GM21515 (cell line): ENCODE data around the gene LIMCH1.

Experiments used
- ATAC-seq: cut with Tn5 transposase; IDR thresholded peaks from one replicate; pipeline ENCODE4 v1.9.1; 2021; ENCODE audit not compliant: unreplicated experiment

LIMCH1 gene

GRCh38 chr4:41530741-41531140 lies 7.2 kb upstream of the LIMCH1 start:
- ATAC-seq = no peak

- ATAC-seq = no peak
Measured at GRCh38 chr4:41532336-41532735, 5.6 kb upstream of the LIMCH1 start.

GRCh38 chr4:41532882-41533281 lies 5.1 kb upstream of the LIMCH1 start:
- no peak for ATAC-seq

DNA sequence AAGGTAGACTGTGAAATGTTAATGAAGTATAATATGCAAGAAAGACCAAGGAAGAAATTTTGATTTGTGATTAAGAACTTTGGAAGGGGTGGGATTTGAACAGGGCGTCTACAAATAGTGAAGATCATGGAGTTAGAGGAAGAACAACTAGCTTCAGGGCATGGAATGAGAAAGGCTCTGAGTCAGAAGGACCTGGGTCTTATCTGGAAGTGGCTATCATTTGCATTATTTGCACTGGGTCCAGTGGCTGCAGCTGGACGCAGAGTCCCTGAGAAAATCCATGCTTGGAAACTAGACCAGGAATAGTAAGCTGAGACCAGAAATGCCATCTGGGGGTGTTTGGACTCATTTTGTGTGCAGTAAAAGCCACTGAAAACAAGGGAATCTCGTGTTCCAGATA lies 4.3 kb upstream of the LIMCH1 start:
- ATAC-seq = no peak

GRCh38 chr4:41534404-41534803 lies 3.6 kb upstream of the LIMCH1 start:
- ATAC-seq = no peak

- no peak for ATAC-seq
Measured at GRCh38 chr4:41535911-41536371, 2.0 kb upstream of the LIMCH1 start.

DNA sequence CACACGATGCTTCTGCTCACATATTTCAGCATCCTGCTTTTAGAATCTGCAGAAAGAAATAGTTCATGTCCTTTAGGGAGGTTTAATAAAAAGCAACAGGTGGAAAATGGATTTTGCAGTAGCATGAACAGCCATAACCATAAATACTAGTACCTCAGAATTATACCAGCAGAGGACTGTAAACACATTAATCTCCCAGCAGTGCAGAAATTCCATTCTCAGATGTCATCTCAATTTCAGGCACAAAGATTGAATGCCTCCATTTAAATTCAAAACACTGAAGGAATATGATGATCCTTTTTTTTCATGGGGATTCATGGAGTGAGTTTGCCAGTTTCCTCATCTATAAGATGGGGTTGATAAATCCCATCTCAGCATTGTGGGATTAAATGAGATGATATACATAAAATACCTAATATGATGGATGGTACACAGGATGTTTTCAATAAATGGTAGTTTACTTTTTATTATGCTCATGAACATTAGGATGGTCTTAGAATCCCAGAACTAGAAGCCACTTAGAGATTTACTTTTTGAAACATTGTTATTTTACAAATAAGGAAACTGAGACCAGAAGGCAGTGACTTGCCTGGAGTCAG lies 566 bp upstream of the LIMCH1 start:
- ATAC-seq = no peak

- no peak for ATAC-seq
Measured at GRCh38 chr4:41538887-41539498, 1.0 kb downstream of the LIMCH1 start.

- ATAC-seq = no peak
Measured at GRCh38 chr4:41539711-41540110, 1.8 kb downstream of the LIMCH1 start.

DNA sequence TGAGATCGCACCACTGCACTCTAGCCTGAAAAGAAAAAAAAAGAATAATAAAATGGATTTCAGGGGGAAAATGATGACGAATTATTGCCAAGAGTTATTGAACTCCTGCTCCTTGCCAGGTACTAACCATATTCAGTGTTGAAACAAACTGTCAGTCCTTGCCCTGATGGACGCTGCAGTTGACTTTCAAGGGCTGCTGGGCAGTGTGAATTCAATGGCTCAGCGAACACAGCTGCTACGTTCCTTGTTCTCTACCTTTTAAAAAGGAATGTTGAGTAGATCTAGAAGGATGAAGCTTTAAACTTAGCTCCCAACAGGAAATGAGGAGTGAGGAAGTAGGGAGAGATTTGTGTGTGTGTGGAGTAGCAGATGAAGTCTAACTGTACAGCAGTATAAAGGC lies 2.7 kb downstream of the LIMCH1 start:
- ATAC-seq = no peak

GRCh38 chr4:41541687-41542094 lies 3.7 kb downstream of the LIMCH1 start:
- ATAC-seq = no peak

- no peak for ATAC-seq
Measured at GRCh38 chr4:41542526-41543275, 4.7 kb downstream of the LIMCH1 start.

DNA sequence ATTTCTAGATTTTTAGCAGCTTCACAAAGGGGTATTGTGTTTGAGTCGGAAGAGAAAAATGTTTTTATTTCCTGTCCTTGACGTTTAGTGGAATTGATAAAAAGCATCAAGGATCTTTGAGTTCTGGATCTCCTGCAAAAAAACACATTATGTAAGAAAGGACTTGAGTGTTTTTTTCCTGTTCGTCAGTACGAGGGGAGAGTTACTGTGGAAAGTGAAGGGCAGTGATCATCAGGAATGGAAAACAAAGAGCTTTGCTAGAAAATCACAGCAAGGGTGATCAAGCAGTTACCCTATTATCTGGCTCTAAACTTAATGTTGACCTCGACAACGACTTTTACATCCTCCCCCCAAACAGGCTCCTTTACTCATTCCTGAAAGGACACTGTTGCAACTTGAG lies 7.3 kb downstream of the LIMCH1 start:
- ATAC-seq = no peak

GRCh38 chr4:41546638-41547037 lies 8.7 kb downstream of the LIMCH1 start:
- no peak for ATAC-seq

GRCh38 chr4:41548305-41548880 lies 10.4 kb downstream of the LIMCH1 start:
- no peak for ATAC-seq

DNA sequence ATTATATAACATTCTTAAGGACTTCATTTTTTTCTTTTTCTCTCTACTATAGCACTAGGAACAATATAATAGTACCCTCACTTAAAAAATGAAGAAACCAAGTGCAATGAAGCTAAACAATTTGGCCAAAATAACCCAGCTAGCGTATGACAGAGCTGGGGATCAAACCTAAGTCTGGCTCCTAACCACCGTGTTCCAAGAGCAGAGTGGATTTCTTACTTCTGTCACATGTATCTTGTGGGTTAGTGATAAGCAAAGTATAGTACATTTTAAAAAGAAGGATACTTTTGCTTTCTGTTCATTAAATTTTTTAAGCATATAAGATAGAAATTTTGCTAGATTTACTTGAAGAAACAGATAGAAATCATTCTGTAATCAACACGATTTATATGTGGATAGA lies 11.5 kb downstream of the LIMCH1 start:
- no peak for ATAC-seq

GRCh38 chr4:41550308-41550707 lies 12.4 kb downstream of the LIMCH1 start:
- ATAC-seq = no peak

GRCh38 chr4:41551536-41551935 lies 13.6 kb downstream of the LIMCH1 start:
- ATAC-seq = no peak

DNA sequence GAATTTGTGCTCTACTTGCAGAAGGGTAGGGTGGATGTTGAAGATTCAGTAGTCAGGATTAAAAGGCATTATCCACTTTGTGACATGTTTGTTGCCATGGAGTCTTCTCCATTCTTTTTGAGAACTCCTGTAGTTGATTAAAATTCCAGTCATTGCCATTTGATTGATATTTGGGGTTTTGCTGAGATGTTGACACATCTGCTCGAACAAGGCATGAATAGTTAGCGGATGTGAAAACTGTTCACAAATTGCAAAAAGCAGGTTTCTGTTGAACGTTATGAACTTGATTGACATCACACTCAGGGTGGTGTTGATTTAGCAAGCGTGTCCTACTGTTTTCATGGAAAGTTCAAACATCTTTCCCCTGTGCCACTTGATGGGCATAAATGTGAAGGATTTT lies 16.9 kb downstream of the LIMCH1 start:
- ATAC-seq = no peak

DNA sequence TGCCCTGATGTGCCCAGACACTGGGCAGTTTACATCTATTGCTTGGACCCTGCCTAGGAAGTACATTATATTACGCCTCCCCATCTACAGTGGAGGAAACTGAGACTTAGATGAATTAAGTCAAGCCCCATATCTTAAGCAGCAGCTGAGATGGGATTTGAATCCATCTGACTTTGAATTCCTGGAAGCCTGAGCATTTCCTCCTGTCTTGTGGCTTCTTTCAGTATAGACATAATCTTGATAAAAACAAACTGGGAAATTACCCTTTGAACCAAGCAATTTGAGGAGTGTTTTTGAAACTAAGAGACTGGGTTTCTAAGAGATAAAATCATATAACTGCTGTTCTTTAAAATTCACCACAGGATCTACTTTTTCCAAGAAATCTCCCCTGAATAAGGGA lies 18.6 kb downstream of the LIMCH1 start:
- ATAC-seq = no peak

DNA sequence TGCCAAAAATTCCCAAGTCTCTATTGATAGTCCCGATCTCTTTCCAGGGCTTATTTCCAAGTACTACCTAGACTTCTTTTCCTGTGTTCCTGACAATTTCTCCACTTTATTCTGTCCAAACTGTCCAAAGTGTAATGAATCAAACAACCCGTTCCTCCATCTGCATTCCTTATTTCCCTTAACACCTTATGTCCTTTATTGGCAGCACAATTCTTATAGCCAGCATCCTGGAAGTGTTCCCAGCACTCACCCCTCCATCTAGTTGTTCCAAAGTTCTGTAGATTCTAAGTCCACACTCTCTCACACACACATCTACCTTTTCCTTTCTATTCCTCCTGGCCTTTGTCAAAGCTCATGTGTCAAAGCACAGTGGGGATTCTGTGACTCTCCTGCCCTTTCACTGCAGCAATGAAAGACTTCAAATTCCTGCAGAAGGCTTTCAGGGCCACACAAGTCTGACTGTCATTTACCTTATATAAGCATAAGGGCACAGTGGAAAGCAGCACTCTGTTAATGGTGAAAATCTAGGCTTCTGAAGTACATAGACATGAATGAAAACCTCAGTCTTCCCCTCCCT lies 22.1 kb downstream of the LIMCH1 start:
- ATAC-seq = no peak

GRCh38 chr4:41561244-41561643 lies 23.3 kb downstream of the LIMCH1 start:
- ATAC-seq = no peak
